Neuron (in vitro differentiated cells): ENCODE results near the gene HS1BP3.
A peak's percentile ranks its signal among the peaks of the same experiment; 100 is the strongest.

Experiments used
- H2AFZ ChIP-seq: one replicate; pipeline ENCODE4 v1.6.1; 2013; ENCODE audit warnings: low read depth, mild to moderate bottlenecking, inconsistent platforms, low read length, moderate library complexity
- H3K27me3 ChIP-seq: one replicate; pipeline ENCODE4 v1.6.1; 2013; ENCODE audit warnings: low read length; ENCODE audit not compliant: insufficient read depth
- H3K36me3 ChIP-seq: one replicate; pipeline ENCODE4 v1.6.1; 2013; ENCODE audit warnings: low read length; ENCODE audit not compliant: insufficient read depth
- H3K4me1 ChIP-seq: one replicate; pipeline ENCODE4 v1.6.1; 2013; ENCODE audit warnings: low read length; ENCODE audit not compliant: insufficient read depth
- H3K4me3 ChIP-seq: 2 replicates; pipeline ENCODE4 v1.5.1; 2013; ENCODE audit warnings: mild to moderate bottlenecking, low read length, moderate library complexity
- H3K9me3 ChIP-seq: one replicate; pipeline ENCODE4 v1.6.1; 2013; ENCODE audit warnings: low read length

HS1BP3 gene

GRCh38 chr2:20608666-20609348, 42.1 kb downstream of the HS1BP3 start:
- no peaks in the 10 kb centered on the region for H3K36me3 ChIP-seq
- H3K4me1 ChIP-seq: no peaks in the 10 kb centered on the region
- no peak overlapping the region for H2AFZ ChIP-seq
- no peak overlapping the region for H3K4me3 ChIP-seq
- H3K27me3 ChIP-seq: no peaks in the 10 kb centered on the region
- peaks cover 5% of the 10 kb centered on the region for H3K9me3 ChIP-seq

- H3K36me3 ChIP-seq: no peaks in the 10 kb centered on the region
- H2AFZ ChIP-seq: no peak overlapping the region
- peaks cover 5% of the 10 kb centered on the region for H3K9me3 ChIP-seq
- H3K27me3 ChIP-seq: no peaks in the 10 kb centered on the region
- no peaks in the 10 kb centered on the region for H3K4me1 ChIP-seq
- H3K4me3 ChIP-seq: no peak overlapping the region
Observed at GRCh38 chr2:20607446-20607845, 43.5 kb downstream of the HS1BP3 start.

- H3K4me1 ChIP-seq: peaks cover 3% of the 10 kb centered on the region
- no peak overlapping the region for H2AFZ ChIP-seq
- peaks cover 5% of the 10 kb centered on the region for H3K9me3 ChIP-seq
- no peaks in the 10 kb centered on the region for H3K27me3 ChIP-seq
- no peak overlapping the region for H3K4me3 ChIP-seq
- no peaks in the 10 kb centered on the region for H3K36me3 ChIP-seq
Observed at GRCh38 chr2:20606198-20606597, 44.7 kb downstream of the HS1BP3 start.

GRCh38 chr2:20604951-20605381, 45.9 kb downstream of the HS1BP3 start:
- no peaks in the 10 kb centered on the region for H3K36me3 ChIP-seq
- H2AFZ ChIP-seq: no peak overlapping the region
- no peaks in the 10 kb centered on the region for H3K27me3 ChIP-seq
- H3K9me3 ChIP-seq: peaks cover 5% of the 10 kb centered on the region
- H3K4me1 ChIP-seq: peaks cover 12% of the 10 kb centered on the region
- H3K4me3 ChIP-seq: no peak overlapping the region

- H3K27me3 ChIP-seq: no peaks in the 10 kb centered on the region
Observed at GRCh38 chr2:20604401-20604911, 46.4 kb downstream of the HS1BP3 start.

GRCh38 chr2:20603791-20604190, 47.1 kb downstream of the HS1BP3 start:
- H3K9me3 ChIP-seq: peaks cover 5% of the 10 kb centered on the region

More at GRCh38 chr2:20604401-20604911, 46.4 kb downstream of the HS1BP3 start:
- Histone ChIP-seq H3K36me3 (no peaks in the 10 kb centered on the region), H2AFZ (no peak overlapping the region), H3K4me1 (peaks cover 17% of the 10 kb centered on the region), H3K4me3 (no peak overlapping the region), H3K9me3 (peaks cover 5% of the 10 kb centered on the region)

GRCh38 chr2:20602803-20603202, 48.1 kb downstream of the HS1BP3 start:
- Histone ChIP-seq H3K9me3 (peaks cover 4% of the 10 kb centered on the region), H3K4me1 (peaks cover 29% of the 10 kb centered on the region), H2AFZ (no peak overlapping the region), H3K36me3 (no peaks in the 10 kb centered on the region), H3K27me3 (no peaks in the 10 kb centered on the region), H3K4me3 (no peak overlapping the region)

More at GRCh38 chr2:20603791-20604190, 47.1 kb downstream of the HS1BP3 start:
- no peaks in the 10 kb centered on the region for H3K36me3 ChIP-seq
- H3K27me3 ChIP-seq: no peaks in the 10 kb centered on the region
- peaks cover 24% of the 10 kb centered on the region for H3K4me1 ChIP-seq
- H2AFZ ChIP-seq: no peak overlapping the region
- no peak overlapping the region for H3K4me3 ChIP-seq

- peaks cover 49% of the 10 kb centered on the region for H3K4me1 ChIP-seq
Observed at GRCh38 chr2:20600756-20601325, 50.1 kb downstream of the HS1BP3 start.

GRCh38 chr2:20599861-20600461, 50.9 kb downstream of the HS1BP3 start:
- Histone ChIP-seq H3K9me3 (no peaks in the 10 kb centered on the region), H3K27me3 (no peaks in the 10 kb centered on the region), H2AFZ (no peak overlapping the region), H3K36me3 (no peaks in the 10 kb centered on the region), H3K4me1 (peaks cover 57% of the 10 kb centered on the region), H3K4me3 (peak overlapping the region; percentile 0)

More at GRCh38 chr2:20600756-20601325, 50.1 kb downstream of the HS1BP3 start:
- no peak overlapping the region for H2AFZ ChIP-seq
- H3K4me3 ChIP-seq: no peak overlapping the region
- H3K27me3 ChIP-seq: no peaks in the 10 kb centered on the region
- H3K36me3 ChIP-seq: no peaks in the 10 kb centered on the region
- H3K9me3 ChIP-seq: no peaks in the 10 kb centered on the region

GRCh38 chr2:20599001-20599600, 51.8 kb downstream of the HS1BP3 start:
- H3K4me3 ChIP-seq: no peak overlapping the region
- no peaks in the 10 kb centered on the region for H3K9me3 ChIP-seq
- H3K27me3 ChIP-seq: peaks cover 3% of the 10 kb centered on the region
- H3K36me3 ChIP-seq: no peaks in the 10 kb centered on the region
- peaks cover 60% of the 10 kb centered on the region for H3K4me1 ChIP-seq
- H2AFZ ChIP-seq: no peak overlapping the region

GRCh38 chr2:20597860-20598183, 53.1 kb downstream of the HS1BP3 start:
- Histone ChIP-seq H3K27me3 (peaks cover 7% of the 10 kb centered on the region), H3K4me1 (peaks cover 66% of the 10 kb centered on the region), H3K9me3 (no peaks in the 10 kb centered on the region), H3K4me3 (no peak overlapping the region), H3K36me3 (no peaks in the 10 kb centered on the region), H2AFZ (no peak overlapping the region)

- H3K4me1 ChIP-seq: peaks cover 66% of the 10 kb centered on the region
- peaks cover 7% of the 10 kb centered on the region for H3K27me3 ChIP-seq
- no peak overlapping the region for H3K4me3 ChIP-seq
- no peaks in the 10 kb centered on the region for H3K36me3 ChIP-seq
- no peaks in the 10 kb centered on the region for H3K9me3 ChIP-seq
- H2AFZ ChIP-seq: no peak overlapping the region
Observed at GRCh38 chr2:20596973-20597859, 53.7 kb downstream of the HS1BP3 start.
